GM12873 (cell line): Measurements from ENCODE around the gene C11orf65.

Experiments used
- CTCF ChIP-seq: IDR thresholded peaks from 2 replicates; pipeline ENCODE4 v1.5.1; 2012; ENCODE audit warnings: low read depth, mild to moderate bottlenecking, moderate library complexity, low read length, control low read depth; ENCODE audit not compliant: insufficient read depth; ENCODE audit errors: missing control alignments

The C11orf65 gene

GRCh38 chr11:108500721-108501120 is 33.4 kb upstream of the C11orf65 start:
- TF ChIP-seq CTCF, result no peak

GRCh38 chr11:108500169-108500568 is 32.8 kb upstream of the C11orf65 start:
- no peak for TF ChIP-seq CTCF

- no peak for TF ChIP-seq CTCF
Measured at GRCh38 chr11:108498816-108499408, 31.6 kb upstream of the C11orf65 start.

- no peak for TF ChIP-seq CTCF
Measured at GRCh38 chr11:108498046-108498815, 30.9 kb upstream of the C11orf65 start, which contains the start of gene POGLUT3. TSS of gene POGLUT3 (minus strand) at chr11:108498384. CDS start at chr11:108498366, 18 bp downstream.

- no peak for TF ChIP-seq CTCF
Measured at GRCh38 chr11:108497317-108498045, 30.2 kb upstream of the C11orf65 start.

GRCh38 chr11:108496643-108497256 is 29.4 kb upstream of the C11orf65 start:
- no peak for TF ChIP-seq CTCF

GRCh38 chr11:108495326-108495725 is 28.0 kb upstream of the C11orf65 start:
- no peak for TF ChIP-seq CTCF
